GM12892 (cell line): ENCODE measurements around the gene ZNHIT1.

Experiments used
- POLR2A ChIP-seq: IDR thresholded peaks from 2 replicates; pipeline ENCODE4 v1.6.1; 2011; ENCODE audit warnings: low read depth, low read length, control low read depth
- POLR2AphosphoS5 ChIP-seq: IDR thresholded peaks from 2 replicates; pipeline ENCODE4 v1.6.1; 2011; ENCODE audit warnings: low read depth, low read length, control low read depth

DNA sequence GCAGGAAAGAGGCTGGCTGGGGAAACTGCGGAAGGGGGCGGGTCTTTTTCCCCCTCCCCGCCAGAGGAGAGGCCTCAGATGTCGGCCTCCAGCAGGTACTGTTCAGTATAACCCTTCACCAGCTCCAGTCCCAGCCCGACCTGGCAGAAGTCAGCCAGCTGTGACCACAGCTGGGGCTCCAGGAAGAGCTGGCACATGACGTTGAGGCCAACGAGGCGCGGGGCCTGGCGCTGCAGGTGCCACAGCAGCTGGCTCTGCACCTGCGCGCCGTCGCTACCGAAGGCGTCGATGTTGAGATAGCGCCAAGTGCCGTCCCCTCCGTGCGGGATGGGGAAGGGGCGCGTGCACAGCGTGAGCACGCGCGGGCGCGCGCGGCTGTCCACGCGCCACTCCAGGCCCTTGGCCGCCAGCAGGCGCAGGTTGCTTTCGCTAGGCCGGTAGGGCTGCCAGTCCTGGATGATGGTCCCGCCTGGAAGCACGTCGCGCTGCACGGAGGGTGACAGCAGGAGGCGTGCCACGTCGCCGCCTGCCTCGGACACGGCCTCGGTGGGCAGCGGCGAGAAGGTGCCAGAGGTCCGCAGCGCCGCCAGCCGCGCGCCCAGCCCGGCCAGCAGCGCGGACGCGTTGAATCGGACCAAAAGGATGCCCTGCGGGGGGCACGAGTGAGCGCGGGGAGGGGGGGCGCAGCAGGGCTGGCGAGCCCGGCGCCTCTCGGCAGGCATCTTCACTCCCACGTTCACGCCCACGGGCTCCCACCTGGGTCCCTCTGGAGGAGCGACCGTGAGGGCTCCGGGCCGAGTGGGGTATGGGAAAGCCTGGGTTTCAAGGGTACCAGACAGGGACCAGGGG is 45.7 kb upstream of the ZNHIT1 start:
- TF ChIP-seq POLR2AphosphoS5 = no peak
- TF ChIP-seq POLR2A = no peak
